Measurements from ENCODE around the gene ANKRD6. TPM values are rescaled to one million over a fixed set of nuclear protein-coding genes. Genes with fewer than 3 reads are reported as not detected.
"Not testable (repeated sequence)": the region's sequence is repeated elsewhere in the genome, so short reads cannot be mapped to it uniquely, and the experiment has no call there.

The ANKRD6 gene
- total RNA-seq, 1 experiment from 2014 or later = 1.8 TPM

DNA sequence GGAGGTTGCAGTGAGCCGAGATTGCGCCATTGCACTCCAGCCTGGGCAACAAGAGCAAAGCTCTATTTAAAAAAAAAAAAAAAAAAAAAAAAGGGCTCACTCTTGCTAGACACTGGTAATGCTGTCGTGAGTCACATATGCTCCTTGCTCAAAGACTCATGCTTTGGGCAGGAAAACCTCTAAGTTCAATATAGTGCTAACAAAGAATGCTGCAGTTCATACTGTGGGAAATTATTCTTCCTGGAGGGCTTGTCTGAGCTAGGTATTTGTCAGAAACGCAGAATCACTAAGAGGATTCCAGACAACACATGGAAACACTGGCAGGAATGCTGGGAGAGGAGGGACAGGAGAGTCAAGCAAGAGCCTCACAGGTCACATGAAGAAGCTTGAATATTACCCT, 207.9 kb downstream of the ANKRD6 start:
- DNase-seq (ENCODE audit: extremely low read depth, low read depth) = no peak

DNA sequence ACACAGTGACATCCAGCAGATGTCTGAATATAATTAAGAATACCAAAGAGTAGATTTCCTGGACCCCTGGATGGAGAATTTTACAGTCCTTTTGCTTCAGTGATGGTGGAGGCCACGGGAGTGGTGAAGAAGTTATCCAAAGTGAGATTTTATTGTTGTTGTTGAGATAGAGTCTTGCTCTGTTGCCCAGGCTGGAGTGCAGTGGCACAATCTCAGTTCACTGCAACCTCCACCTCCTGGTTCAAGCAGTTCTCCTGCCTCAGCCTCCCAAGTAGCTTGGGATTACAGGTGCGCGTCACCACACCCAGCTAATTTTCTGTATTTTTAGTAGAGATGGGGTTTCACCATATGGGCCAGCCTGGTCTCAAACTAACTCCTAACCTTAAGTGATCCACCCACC, 208.6 kb downstream of the ANKRD6 start:
- DNase-seq (ENCODE audit: extremely low read depth, low read depth) = not testable (repeated sequence)

DNA sequence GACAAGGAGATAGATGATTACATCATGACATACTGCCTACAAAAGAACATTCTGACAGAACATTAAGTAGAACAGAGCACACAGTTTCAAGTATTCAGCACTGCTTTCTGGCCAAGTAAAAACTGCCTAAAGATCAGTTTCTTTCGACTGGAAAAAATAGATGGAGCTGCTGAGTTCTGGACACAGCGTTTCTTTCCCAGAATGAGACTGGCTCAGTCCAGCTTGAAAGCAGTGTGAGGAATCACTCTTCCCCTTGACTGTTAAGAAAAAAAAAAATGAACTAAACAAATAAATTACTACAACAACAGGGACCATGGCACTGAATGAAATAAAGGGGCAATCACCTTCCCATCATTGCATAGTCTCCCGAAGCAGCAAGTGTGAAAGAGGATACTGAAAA, 210.0 kb downstream of the ANKRD6 start:
- DNase-seq (ENCODE audit: extremely low read depth, low read depth) = no peak

DNA sequence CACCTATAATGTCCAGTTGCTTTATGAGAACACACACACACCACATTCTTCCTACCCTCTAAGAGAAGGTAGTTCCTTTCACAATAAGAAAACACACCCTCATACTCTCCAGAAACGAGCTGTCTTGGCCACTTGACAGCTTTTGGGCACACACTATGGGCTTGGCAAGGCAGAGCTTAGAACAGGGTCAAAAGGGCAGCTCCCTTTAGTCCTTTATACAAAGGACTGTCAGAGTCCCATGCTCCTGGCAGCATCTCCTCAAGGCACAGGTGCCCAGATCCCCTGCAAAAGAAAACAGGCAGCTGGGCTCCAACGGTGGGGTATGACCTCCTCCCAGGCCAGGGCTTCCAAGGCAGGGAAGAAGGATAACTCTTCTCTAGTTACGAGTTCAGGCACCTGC, 210.5 kb downstream of the ANKRD6 start:
- DNase-seq (ENCODE audit: extremely low read depth, low read depth) = no peak

DNA sequence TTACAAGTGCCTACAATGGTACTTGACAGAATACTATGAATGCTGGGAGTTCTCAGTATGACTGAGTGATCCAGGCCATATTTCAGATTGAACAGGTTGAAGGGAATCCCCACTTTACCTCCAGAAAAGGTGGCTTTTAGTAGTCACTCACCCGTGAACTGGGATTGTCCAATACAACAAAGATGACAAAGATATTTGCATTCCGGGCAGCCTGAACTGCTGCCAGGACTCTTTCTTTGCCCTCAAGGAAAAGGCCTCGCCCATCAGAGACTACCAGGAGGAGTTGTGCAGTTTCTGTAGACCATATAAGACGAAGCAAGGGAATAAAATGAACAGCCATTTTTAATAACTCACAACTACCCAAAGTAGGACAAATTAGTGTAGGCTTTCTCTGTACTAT, 211.9 kb downstream of the ANKRD6 start:
- no peak for DNase-seq (ENCODE audit: extremely low read depth, low read depth)

DNA sequence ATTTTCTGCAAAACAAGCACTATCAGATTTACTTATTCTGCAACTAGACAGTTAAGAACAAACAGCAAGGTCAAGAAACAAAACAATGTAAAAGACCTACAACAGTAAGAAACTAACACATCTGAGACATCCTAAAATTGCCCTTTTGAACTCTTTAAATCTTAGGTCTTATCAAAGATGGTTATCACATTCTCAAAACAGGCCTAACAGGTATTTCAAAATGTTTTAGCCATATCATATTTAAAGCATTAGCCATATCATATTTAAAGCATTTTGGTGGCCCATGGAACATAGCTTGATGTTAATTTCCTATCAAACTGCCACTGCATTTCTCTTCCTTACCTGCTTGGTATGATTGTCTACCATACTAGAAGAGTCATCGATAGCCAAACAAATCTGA, 216.7 kb downstream of the ANKRD6 start:
- DNase-seq (ENCODE audit: extremely low read depth, low read depth) = no peak

DNA sequence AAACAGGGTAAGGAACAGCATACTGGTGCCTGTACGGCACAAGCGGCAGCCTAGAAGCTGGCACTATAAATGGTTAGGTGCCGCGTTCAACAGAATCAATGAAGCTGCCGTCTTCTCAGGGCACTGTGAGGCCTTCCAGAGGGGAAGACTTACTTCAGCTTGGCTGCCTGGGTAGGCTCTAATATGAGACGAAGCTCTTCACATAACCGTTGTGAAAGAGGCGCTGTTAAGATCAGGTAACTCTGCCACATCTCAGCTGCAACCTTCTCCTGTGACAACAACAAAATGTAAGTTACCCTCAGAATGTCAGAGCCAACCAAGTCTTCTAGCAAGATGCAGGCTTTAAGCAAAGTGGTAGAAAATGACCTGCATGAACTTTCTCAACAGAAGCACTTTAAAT, 217.6 kb downstream of the ANKRD6 start:
- DNase-seq (ENCODE audit: extremely low read depth, low read depth) = no peak

DNA sequence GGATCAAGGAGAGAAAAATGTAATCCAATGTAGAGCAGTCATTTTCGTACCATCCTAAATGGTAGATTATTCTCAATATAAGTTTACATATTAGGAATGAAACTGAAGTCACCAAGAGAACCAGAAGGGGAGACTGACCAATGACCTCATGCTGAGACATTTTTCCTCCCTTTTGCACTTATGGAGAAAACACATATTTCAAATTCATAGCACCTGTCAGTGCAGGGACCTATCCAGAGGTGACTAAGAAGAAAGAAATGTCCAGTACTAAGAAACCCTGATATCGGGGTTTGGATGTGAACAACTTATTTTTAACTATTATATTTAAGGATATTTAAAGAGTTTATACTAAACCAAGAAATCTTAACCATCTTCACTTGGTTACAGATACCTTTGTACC, 222.2 kb downstream of the ANKRD6 start:
- DNase-seq (ENCODE audit: extremely low read depth, low read depth) = no peak

DNA sequence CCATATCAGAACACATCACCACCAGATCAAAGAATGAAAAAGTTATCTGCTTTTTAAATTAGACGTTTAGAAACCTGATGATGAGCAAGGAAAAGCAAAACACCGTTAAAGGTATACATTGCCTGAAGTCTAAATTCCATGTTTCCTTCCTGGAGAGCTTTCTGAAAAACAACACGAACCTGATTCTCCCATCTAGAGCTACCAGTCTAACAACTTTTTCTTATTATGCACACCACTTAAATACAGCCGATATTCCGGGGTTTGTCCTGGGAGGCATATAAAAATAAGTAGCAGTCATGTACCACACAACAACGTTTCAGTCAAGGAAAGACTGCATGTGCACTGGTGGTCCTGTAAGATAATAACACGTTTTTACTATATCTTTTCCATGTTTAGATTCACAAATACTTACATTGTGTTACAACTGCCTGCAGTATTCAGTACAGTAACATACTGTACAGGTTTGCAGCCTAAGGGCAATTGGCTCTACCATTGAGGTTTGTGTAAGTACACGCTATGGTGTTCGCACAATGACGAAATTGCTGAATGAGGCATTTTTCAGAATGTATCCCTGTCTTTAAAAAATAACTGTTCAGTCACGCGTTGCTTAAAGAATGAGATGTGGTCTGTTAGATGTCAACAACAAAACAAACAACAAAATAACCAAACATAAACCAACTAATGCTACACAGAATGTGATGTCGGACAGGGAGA, 224.7 kb downstream of the ANKRD6 start:
- DNase-seq (ENCODE audit: extremely low read depth, low read depth) = no peak

DNA sequence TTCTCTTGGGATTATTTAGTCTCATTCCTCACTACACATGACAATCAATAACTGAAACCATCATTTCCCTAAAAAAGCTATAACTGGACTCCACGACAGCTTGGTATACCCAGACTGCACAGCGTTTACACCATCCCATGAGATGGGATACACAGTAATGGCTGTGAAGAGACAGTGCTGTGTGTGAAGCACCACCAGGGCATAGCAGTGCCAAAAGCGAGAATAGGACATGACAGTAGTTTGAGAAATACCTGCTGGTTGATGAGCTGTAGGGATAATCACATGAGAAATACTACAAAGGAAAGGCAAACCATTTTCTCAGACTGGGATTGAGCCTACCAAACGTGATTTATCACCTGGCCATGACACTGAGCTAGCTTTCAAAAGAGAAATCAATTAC, 228.0 kb downstream of the ANKRD6 start:
- no peak for DNase-seq (ENCODE audit: extremely low read depth, low read depth)

DNA sequence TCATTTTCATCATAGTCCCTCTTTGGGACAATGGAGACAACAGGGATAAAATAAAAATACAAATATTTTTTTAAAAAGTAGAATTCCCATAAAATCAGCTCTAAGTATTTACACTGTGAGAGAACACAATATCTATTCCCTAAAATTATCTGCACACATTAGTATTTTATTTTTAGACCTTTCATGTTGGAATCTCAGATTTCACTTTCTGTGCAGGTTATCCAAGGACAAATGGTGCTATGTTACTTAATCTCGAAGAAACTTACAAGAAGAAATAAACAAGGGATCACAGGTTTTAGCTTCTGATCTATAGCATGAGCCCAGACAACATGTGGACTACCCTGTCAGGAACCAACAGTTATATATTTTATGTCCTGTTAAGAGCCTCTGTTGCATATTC, 228.6 kb downstream of the ANKRD6 start:
- DNase-seq (ENCODE audit: extremely low read depth, low read depth) = no peak

DNA sequence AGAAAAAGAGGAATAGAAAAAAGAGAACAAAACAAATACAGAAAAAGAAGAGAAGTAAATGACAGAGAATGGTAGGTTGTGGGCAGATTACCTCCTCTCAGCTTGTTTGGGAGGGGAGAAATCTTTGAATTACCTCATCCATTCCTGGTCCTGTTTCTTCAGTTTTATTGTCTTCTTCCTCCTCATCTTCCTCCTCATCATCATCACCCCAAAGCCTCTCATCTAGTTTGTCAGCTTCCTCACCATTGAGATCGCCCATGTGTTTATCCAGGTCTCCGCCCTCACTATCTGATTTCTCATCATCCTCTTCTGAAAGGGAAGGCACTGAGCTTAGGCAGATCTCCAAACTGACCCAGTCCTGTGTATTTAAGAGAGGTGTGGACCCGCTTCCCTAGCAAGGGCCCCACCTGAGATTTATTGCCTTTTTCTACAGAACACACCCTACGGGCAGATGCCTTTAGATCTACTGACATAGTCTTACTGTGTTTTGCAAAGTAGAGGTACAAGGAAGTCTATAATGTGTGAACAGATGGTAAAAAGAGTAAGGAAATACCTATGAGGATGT, 229.8 kb downstream of the ANKRD6 start:
- DNase-seq (ENCODE audit: extremely low read depth, low read depth) = no peak

DNA sequence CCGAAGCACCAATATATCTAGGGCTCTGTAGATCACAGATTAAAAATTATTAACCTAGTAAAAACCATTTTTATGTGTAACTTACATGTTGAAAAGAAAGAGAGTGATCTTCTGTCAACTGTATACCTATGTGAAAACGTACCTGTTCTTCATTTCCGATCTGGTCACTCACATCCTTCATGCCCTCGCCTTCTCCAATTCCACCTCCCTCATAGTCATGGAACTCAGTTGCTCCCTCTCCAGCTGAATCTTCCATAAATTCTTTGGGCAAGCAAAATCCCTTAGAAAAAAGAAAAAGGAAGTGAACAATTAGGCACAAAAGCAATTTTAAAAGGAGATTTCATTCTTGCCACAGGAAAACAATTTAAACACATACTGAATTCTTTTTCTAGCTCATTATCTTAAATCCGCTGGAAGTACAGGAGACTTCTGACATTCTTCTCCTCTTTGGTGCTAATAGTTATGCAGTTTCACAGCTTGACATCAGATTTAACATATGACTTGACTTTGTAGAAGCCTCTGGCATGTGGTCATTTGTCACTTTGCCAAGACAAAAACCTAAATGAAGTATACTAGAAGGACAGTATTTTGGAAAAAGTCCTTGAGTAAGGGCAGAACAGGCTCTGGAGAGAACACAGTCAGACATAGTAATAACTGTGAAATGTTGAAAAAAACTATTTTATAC, 235.1 kb downstream of the ANKRD6 start:
- no peak for DNase-seq (ENCODE audit: extremely low read depth, low read depth)

DNA sequence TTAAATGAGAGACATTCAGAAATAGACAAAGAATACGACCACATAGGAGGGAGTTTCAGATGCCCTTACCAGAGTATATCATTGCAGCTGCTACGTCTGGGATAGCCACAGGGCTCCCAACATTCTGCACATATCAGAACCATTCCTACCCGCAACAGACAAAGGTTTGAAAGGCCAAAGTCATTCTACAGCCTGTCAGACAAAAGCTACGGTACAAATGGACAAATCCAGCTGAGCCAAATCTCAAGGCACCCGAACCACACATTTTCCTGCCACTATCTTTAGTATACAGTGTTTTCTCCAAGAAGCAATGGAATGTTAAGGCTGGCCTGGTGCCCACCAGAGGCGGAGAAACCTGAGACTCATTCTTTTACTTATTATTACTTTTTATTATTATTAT, 236.1 kb downstream of the ANKRD6 start:
- DNase-seq (ENCODE audit: extremely low read depth, low read depth) = no peak

DNA sequence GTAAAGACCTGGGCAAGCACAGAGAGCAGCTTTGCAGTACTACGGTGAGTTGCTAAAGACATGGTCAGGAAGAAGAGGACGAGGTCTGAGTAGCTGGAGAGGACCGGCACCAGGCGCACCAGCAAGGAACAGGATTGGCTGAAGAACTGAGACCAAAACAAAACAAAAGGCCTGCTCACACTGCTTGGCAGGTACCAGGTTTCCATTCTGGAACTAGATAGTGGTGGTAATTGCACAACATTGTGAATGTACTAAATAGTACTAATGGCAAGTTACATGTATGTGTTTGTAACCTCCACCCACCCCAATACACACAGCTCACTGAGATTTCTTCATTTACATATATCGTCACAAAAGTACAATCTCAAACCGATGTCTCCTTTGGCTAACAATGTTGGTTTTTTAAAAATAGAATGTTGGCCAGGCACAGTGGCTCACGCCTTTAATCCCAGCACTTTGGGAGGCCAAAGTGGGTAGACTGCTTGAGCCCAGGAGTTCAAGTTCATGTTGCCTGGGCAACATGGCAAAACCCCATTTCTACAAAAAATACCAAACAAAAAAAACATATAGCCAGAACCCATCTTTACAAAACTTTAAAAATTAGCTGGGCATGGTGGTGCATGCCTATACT, 238.1 kb downstream of the ANKRD6 start:
- no peak for DNase-seq (ENCODE audit: extremely low read depth, low read depth)

DNA sequence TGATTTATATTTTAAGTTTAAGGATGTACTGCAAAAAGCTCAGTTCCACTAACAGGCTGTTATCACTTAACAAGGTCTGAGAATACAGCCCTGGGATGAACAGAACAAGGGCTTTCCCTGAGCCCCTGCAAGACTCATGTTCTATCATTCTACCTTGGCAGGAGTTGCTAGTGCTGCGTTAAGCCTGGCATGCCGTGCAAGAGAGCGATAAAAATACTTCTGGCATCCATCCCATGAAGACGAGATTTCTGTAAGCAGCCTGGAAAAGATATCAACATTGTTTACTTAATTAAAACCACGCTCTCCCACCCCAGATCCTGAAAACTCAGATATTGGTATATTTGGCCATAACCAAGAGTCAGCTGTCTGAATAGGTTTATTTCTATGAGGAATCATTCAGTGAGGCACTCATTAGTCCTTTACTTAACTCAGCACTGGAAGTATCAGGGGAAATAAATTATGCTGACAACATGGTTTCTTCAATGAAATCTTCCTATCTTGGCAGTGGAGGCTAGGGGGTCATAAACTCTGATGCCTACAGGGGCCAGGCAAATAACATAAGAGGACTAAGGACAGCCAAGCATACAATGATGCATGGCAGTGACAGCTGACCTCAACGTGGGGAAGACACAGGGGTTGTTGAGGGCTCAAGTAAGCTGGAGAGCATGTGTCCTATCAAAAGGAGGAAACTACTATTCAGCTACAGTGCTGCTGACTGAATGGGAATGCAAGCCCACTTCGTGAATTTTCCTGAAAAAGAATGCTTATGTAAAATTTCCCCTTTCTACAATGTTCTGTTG, 243.2 kb downstream of the ANKRD6 start:
- DNase-seq (ENCODE audit: extremely low read depth, low read depth) = no peak

DNA sequence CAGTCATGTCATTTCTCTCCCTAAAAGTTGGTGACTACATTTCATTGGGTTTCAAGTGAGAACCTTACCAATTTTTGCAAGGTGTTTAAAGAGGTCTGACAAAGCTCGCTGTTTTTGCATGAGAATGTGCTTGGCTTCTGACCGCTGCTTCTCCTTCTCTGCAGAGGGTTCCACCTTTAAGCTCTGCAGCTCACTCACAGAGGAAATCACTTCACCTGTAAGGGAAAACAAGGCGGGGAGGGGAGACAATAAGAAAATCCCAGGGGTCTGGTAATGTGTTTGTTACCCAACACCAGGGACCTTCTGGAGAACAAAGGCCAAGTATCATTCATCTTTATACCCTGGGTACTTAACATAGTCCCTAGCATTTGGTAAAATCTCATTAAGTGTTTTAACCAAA, 245.6 kb downstream of the ANKRD6 start:
- DNase-seq (ENCODE audit: extremely low read depth, low read depth) = no peak

DNA sequence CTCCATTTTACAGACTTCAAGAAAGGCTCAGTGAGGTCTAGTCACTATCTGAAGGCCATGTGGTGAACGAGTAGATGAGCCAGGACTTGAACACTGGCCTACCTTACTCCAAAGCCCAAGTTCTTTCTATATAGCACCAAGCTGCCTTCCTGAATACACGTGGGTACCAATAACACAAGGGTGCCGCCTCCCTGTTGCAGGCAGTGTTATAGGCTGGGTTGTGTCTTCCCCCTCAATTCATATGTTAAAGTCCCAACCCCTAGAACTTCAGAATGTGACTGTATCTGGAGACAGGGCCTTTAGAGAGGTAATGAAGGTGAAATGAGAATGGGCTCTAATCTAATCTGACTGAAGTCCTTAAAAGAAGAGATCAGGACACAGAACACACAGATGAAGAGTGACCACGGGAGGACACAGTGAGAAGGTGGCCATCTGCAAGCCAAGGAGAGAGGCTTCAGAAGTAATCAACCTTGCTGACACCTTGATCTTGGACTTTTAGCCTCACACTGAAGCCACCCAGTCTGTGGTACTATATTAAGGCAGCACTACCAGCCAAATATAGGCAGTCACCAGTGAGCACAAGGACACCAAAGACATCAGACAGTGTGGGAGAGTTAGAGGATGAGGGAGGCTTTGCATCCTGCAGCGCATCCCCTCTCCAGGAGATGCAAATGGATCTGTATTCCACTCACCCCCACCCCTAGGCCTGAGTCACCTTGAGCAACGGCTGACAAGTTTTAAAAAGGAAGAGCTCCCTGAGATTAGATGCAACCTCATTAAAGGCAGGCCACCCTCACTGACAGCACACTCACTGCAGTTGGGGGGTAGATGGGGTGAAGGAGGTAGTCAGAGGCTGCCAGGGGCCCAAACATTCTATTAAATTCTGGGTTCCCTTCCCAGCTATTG, 246.5 kb downstream of the ANKRD6 start:
- no peak for DNase-seq (ENCODE audit: extremely low read depth, low read depth)

DNA sequence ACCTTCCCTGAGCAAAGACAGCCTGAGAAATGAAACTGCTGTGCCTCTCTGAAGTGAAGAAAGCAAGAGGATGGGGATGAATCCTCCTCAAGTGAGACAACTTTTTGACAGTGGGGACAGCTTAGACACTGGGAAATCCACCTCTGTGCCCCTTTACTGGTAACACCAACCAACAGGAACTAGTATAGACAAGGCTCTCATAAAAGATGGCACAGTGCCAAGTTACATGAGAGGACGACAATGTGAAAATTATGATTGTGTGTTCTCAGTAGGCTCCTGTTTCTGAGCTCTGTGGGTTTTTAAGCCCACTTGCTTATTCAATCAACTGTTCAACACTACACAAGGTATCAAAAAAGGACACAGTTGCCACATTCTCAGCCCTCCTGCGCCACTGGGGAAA, 247.2 kb downstream of the ANKRD6 start:
- DNase-seq (ENCODE audit: extremely low read depth, low read depth) = no peak

DNA sequence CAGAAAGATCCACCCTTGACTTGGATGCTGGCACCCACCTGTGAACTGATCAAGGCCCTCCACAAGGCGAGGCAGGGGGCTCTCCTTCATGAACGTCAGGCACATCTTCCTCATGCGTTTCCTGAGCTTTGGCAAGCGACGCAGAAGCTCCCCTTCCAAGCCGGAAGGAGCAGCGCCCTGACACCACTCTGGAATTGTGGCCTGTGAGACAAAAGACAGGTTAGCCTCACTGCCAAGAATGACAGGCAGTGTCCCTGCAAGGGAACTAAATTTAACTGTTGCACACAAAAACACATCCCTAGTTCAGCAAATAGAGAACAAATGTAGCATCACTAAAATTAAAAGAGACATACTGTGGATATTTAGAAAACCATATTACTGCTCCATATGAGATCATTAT, 247.6 kb downstream of the ANKRD6 start:
- no peak for DNase-seq (ENCODE audit: extremely low read depth, low read depth)

Data from NCI-H460 (cell line).